WTC11 (cell line): ENCODE measurements around the gene SCML1.

ENCODE experiments used
- E2F1 ChIP-seq: sonication (generic); formaldehyde crosslinking; IDR thresholded peaks from 2 replicates; pipeline ENCODE4 v1.8.0; 2022; ENCODE audit warnings: mild to moderate bottlenecking, missing genetic modification reagents
- ESRRA ChIP-seq: sonication (generic); formaldehyde crosslinking; IDR thresholded peaks from 2 replicates; pipeline ENCODE4 v1.8.1; 2022; ENCODE audit warnings: mild to moderate bottlenecking, missing genetic modification reagents, borderline replicate concordance
- FOXJ3 ChIP-seq: sonication (generic); formaldehyde crosslinking; IDR thresholded peaks from 2 replicates; pipeline ENCODE4 v1.9.0; 2021; ENCODE audit warnings: missing genetic modification reagents, mild to moderate bottlenecking, borderline replicate concordance
- GABPB1 ChIP-seq: sonication (generic); formaldehyde crosslinking; IDR thresholded peaks from 2 replicates; pipeline ENCODE4 v1.8.1; 2023; ENCODE audit warnings: mild to moderate bottlenecking, missing genetic modification reagents
- MYBL2 ChIP-seq: sonication (generic); formaldehyde crosslinking; IDR thresholded peaks from 2 replicates; pipeline ENCODE4 v1.8.1; 2023; ENCODE audit warnings: mild to moderate bottlenecking, moderate library complexity, missing genetic modification reagents
- NR3C1 ChIP-seq: sonication (generic); formaldehyde crosslinking; conservative IDR thresholded peaks from 2 replicates; pipeline ENCODE4 v1.8.1; 2023; ENCODE audit warnings: low read depth, mild to moderate bottlenecking, missing genetic modification reagents
- RELA ChIP-seq: sonication (generic); formaldehyde crosslinking; IDR thresholded peaks from 2 replicates; pipeline ENCODE4 v1.8.1; 2022; ENCODE audit warnings: missing genetic modification reagents, mild to moderate bottlenecking, borderline replicate concordance
- SP1 ChIP-seq: sonication (generic); formaldehyde crosslinking; conservative IDR thresholded peaks from 2 replicates; pipeline ENCODE4 v1.8.1; 2022; ENCODE audit warnings: missing genetic modification reagents
- TP53 ChIP-seq: sonication (generic); formaldehyde crosslinking; IDR thresholded peaks from 2 replicates; pipeline ENCODE4 v1.8.1; 2023; ENCODE audit warnings: mild to moderate bottlenecking, missing genetic modification reagents
- ZNF138 ChIP-seq: sonication (generic); formaldehyde crosslinking; conservative IDR thresholded peaks from 2 replicates; pipeline ENCODE4 v1.8.1; 2022; ENCODE audit warnings: mild to moderate bottlenecking, moderate library complexity, missing genetic modification reagents
- ZNF232 ChIP-seq: sonication (generic); formaldehyde crosslinking; IDR thresholded peaks from 2 replicates; pipeline ENCODE4 v1.8.0; 2022; ENCODE audit warnings: mild to moderate bottlenecking, missing genetic modification reagents
- TF ChIP-seq, protein P1 (sequence below): fragments of 200-600 bp; IDR thresholded peaks from 2 replicates; pipeline ENCODE4 v1.8.0; 2022; ENCODE audit warnings: antibody characterized with exemption

- TF ChIP-seq, protein P1, sequence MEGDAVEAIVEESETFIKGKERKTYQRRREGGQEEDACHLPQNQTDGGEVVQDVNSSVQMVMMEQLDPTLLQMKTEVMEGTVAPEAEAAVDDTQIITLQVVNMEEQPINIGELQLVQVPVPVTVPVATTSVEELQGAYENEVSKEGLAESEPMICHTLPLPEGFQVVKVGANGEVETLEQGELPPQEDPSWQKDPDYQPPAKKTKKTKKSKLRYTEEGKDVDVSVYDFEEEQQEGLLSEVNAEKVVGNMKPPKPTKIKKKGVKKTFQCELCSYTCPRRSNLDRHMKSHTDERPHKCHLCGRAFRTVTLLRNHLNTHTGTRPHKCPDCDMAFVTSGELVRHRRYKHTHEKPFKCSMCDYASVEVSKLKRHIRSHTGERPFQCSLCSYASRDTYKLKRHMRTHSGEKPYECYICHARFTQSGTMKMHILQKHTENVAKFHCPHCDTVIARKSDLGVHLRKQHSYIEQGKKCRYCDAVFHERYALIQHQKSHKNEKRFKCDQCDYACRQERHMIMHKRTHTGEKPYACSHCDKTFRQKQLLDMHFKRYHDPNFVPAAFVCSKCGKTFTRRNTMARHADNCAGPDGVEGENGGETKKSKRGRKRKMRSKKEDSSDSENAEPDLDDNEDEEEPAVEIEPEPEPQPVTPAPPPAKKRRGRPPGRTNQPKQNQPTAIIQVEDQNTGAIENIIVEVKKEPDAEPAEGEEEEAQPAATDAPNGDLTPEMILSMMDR, result no peak
- no peak for TF ChIP-seq ESRRA (CRISPR knock-in tag)
- no peak for TF ChIP-seq NR3C1 (CRISPR knock-in tag)
- no peak for TF ChIP-seq FOXJ3 (CRISPR knock-in tag)
- TF ChIP-seq TP53, result no peak
- no peak for TF ChIP-seq SP1 (CRISPR knock-in tag)
- TF ChIP-seq MYBL2 (CRISPR knock-in tag), result no peak
- no peak for TF ChIP-seq RELA
- no peak for TF ChIP-seq ZNF232 (CRISPR knock-in tag)
- TF ChIP-seq E2F1 (CRISPR knock-in tag), result no peak
- no peak for TF ChIP-seq ZNF138
- no peak for TF ChIP-seq GABPB1 (CRISPR knock-in tag)
Observed at GRCh38 chrX:17740137-17741122, 3.1 kb downstream of the SCML1 start.
